ENCODE results near the gene NDUFA12.
A peak's percentile ranks its signal among the peaks of the same experiment; 100 is the strongest.

Gene NDUFA12

DNA sequence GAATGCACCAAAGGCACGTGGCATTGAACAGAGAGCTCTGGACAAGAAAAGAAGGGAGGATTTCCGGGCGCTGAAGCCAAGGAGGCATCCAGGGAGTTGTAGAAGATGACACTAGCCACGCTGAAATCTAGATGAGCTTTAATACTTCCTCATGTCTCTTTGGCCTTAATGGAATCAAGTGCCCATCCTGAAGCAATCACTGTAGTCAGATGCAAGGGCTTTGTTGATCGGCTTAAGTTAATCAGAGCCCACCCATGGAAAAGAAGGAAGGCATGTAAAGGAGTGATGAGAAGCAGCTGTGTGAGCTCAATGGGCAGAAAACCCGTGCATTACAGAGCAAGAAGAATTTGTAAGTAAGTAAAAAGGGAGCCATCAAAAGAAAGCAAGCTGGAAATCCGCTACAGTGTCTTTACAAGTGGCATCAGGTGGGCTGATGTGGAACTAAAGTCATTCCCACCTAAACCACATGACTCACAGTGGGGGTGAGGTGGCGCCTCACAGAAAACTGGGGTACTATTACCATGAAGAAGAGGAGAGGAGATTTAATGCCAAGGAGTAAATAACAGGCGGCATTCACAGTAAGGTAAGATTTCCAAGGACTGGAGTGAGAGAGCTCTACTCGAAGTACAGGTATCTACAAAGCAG, 48.4 kb downstream of the NDUFA12 start:
- TF ChIP-seq, protein P1, sequence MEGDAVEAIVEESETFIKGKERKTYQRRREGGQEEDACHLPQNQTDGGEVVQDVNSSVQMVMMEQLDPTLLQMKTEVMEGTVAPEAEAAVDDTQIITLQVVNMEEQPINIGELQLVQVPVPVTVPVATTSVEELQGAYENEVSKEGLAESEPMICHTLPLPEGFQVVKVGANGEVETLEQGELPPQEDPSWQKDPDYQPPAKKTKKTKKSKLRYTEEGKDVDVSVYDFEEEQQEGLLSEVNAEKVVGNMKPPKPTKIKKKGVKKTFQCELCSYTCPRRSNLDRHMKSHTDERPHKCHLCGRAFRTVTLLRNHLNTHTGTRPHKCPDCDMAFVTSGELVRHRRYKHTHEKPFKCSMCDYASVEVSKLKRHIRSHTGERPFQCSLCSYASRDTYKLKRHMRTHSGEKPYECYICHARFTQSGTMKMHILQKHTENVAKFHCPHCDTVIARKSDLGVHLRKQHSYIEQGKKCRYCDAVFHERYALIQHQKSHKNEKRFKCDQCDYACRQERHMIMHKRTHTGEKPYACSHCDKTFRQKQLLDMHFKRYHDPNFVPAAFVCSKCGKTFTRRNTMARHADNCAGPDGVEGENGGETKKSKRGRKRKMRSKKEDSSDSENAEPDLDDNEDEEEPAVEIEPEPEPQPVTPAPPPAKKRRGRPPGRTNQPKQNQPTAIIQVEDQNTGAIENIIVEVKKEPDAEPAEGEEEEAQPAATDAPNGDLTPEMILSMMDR (conservative IDR thresholded peaks at IDR 0.05): no peak
- no peak overlapping the region for H3K27ac ChIP-seq

DNA sequence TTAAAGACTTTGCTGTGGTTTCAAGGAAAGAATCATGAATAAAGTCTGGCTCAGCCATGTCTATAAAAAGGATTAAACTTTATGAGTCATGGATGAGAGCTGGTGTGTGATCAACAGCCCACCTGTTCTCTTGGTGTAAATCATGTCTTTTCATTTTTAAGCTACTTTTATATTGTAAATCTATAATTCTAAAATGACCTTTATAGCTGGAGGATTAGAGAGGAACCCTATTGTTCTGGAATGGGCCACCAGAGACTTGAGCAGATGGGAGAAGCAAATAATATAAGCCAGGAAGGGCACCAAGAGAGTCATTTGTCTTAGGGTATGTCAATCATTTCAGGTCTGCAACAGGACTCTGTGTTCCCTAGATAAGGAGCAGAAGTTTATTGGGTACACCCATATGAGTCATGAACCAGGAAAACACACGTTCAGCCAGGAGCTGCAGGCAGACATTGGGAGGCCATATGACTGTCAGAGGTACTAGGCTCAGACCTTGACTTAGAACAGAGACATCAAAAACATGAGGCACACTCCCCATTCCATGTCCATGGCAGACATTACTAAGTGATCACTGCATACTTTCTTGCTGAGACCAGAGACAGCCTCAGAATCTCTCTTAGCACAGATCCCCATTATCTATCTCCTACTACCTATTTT, 49.3 kb downstream of the NDUFA12 start:
- peak overlapping the region; percentile 11; the same call in 1 of the 2 replicates for H3K27ac ChIP-seq
- TF ChIP-seq, protein P1 (conservative IDR thresholded peaks at IDR 0.05): no peak

DNA sequence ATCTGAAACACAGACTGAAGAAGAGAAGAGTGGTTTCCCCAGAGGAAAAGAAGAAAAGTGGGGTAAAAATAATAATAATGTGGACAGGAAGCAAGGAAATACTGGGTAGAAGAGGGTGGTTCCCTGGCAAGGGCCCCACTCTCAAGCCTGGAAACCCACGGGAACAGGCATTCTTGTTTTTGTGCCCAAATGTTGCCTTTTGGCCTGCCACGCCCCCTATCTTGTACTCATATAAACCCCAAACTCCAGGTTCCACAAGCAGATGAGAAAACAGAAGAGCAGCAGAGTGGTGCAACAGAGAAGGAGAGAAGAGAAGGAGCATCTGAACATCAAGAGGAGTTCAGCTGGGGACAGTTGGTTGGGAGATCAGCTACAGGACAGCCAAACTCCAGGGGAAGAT, 51.2 kb downstream of the NDUFA12 start:
- H3K27ac ChIP-seq: no peak overlapping the region

DNA sequence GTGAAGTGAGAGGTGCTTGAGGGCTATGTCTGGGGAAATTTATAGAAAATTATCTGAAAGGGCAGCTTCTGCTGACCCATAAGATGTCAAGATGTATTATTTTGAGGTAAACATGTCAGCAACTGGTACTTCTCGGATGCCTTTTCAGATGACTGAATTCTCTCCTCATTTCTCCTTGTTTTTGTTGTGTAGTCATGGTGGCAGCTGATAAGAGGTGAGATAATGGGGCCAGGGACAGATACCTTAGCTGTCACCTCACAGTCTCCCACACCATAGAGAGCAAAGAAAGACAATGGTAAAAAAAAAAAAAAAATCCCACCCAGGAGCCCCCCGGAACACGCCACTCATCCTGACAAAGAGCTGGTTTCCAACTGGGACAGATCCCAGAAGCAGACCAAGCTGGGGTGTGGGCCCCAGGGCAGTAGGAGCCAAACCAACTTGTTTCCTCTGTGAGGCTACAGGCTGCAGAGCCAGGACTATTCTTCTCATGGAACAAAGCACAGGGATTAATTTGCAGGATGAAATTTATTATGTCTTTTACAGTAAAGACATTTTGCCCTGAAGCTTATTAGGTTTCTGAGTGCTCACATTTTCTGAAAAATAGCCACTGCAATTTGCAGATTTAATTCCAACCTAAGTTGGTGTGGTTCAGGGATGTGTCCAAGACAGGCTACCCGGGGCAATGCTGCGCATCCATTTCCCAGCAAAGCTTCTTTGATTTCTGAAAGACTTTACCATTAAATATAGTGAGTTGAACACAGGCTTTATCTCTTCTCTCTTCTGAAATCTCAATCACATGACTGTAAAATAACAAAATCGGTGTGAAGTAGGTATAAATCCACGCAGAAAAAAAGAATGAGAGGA, 52.2 kb downstream of the NDUFA12 start:
- TF ChIP-seq, protein P1 (conservative IDR thresholded peaks at IDR 0.05): no peak
- H3K27ac ChIP-seq: no peak overlapping the region

More for the DNA sequence above, 51.2 kb downstream of the NDUFA12 start:
- TF ChIP-seq, protein P1 (conservative IDR thresholded peaks at IDR 0.05): no peak

DNA sequence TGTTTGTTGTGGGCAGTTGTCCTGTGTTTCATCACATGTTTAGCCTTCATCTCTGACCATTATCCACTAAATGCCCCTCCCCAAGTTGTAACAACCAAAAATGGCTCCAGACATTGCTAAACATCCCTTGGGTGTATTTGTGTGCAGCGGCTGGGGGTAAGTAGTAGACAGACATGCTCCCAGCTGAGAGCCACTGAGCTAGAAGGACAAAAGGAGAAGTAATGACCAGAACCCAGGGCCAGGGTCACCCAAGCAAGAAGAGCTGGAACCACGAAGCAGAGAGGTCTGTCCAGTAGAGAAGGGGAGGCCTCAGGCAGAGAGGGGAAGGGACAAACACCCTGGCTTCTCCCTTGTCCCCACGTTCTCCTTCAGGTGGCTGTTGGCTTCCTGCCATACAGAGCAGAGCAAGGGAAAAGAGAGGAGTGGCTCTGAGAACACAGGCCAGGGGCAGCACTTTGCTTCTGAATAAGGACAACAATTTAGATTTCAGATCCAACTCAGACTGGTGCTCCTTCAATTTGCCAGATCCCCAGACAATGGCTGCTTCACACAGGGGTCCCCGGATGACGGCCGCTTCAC, 55.2 kb downstream of the NDUFA12 start:
- TF ChIP-seq, protein P1 (conservative IDR thresholded peaks at IDR 0.05): no peak
- H3K27ac ChIP-seq: no peak overlapping the region

DNA sequence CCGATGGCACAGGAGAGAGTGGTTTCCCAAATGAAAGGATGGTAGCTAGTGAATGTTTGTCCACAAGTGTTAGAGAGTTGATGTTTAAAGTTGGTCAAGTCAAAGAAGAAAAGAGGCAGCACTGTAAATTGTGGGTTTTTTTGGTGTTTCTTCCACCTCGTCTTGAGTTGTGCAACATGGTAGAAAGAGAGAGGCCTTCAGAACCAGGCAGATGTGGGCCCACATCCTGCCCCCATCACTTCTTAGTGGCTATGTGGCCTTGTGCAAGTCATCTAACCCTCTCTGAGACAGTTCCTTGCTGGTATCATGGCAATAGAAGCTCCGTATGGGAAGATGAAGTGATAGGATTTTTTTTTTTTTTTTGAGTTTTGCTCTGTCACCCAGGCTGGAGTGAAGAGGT, 60.8 kb downstream of the NDUFA12 start:
- TF ChIP-seq, protein P1 (conservative IDR thresholded peaks at IDR 0.05): no peak
- H3K27ac ChIP-seq: no peak overlapping the region

DNA sequence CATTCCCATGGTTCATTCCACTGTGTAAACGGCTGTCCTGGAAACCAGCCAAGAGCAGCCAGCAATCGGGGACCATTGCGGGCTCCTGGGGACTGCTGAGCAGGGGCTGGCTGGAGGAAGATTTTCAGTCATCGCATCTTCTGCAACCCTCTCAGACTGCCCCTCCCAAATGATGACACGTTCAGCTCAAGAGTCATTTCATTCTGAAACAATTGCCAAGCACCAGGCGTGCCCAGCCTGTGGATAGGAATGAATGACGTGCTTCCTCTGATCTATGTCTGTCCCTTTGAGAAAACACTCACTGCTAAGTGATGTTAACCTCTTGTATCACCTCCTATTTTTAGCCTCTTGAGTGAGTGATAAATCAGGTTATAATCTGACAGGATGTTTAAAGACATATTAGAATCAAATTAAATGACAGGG, 62.0 kb downstream of the NDUFA12 start:
- H3K27ac ChIP-seq: no peak overlapping the region
- TF ChIP-seq, protein P1 (conservative IDR thresholded peaks at IDR 0.05): no peak

All from VCaP (cell line).